Smooth muscle cell (in vitro differentiated cells): ENCODE results near the gene ATP6AP2. TPM values are rescaled to one million over a fixed set of nuclear protein-coding genes. Genes with fewer than 3 reads are reported as not detected.
A peak's percentile ranks its signal among the peaks of the same experiment; 100 is the strongest.

Experiments used
- DNase-seq: peaks from one replicate; lab custom pipeline; 2025; ENCODE audit not compliant: unreplicated experiment; lab: John Stamatoyannopoulos, UW
- H2AFZ ChIP-seq: fragments of 200-600 bp; sonication (generic); 2 replicates; pipeline ENCODE4 v1.6.0; 2016; ENCODE audit warnings: antibody characterized with exemption, low read depth, mild to moderate bottlenecking
- H3F3A ChIP-seq: fragments of 200-600 bp; sonication (generic); 2 replicates; pipeline ENCODE4 v1.6.0; 2017; ENCODE audit warnings: antibody characterized with exemption, low read depth
- H3K27ac ChIP-seq: fragments of 200-600 bp; sonication (generic); 2 replicates; pipeline ENCODE4 v1.5.1; 2016; ENCODE audit warnings: low read depth, mild to moderate bottlenecking
- H3K27me3 ChIP-seq: fragments of 200-600 bp; sonication (generic); 2 replicates; pipeline ENCODE4 v1.6.1; 2016; ENCODE audit warnings: low read depth, mild to moderate bottlenecking
- H3K36me3 ChIP-seq: fragments of 200-600 bp; sonication (generic); 2 replicates; pipeline ENCODE4 v1.5.1; 2016; ENCODE audit warnings: low read depth
- H3K4me1 ChIP-seq: fragments of 200-600 bp; sonication (generic); 2 replicates; pipeline ENCODE4 v1.5.1; 2016; ENCODE audit warnings: low read depth
- H3K4me2 ChIP-seq: fragments of 200-600 bp; sonication (generic); 2 replicates; pipeline ENCODE4 v1.6.0; 2016; ENCODE audit warnings: mild to moderate bottlenecking
- H3K4me3 ChIP-seq: fragments of 200-600 bp; sonication (generic); 2 replicates; pipeline ENCODE4 v1.5.1; 2016; ENCODE audit warnings: mild to moderate bottlenecking
- H3K79me2 ChIP-seq: fragments of 200-600 bp; sonication (generic); 2 replicates; pipeline ENCODE4 v1.6.0; 2016; ENCODE audit warnings: low read depth, mild to moderate bottlenecking
- H3K9ac ChIP-seq: fragments of 200-600 bp; sonication (generic); 2 replicates; pipeline ENCODE4 v1.6.0; 2016; ENCODE audit warnings: low read depth
- H3K9me3 ChIP-seq: fragments of 200-600 bp; sonication (generic); replicated peaks from 2 replicates; pipeline ENCODE4 v1.5.1; 2016; ENCODE audit warnings: low read depth
- H4K20me1 ChIP-seq: fragments of 200-600 bp; sonication (generic); 2 replicates; pipeline ENCODE4 v1.6.0; 2016; ENCODE audit warnings: low read depth
- WGBS: methylation state at CpG from one replicate; pipeline ENCODE4 v1.1.7; 2016; ENCODE audit warnings: low lambda C conversion rate; 5-methylcytosine and 5-hydroxymethylcytosine counted together
- polyA plus RNA-seq: library from polyadenylated mRNA; unstranded; fragments of >200 nt; fragmentation: Nextera tagmentation; extraction: Ambion mirVana; gene quantifications from 2 replicates; pipeline ENCODE4 v1.2.1, GENCODE V29; 2016
- total RNA-seq: library from RNA; depleted of rRNA; stranded (reverse); fragments of >200 nt; gene quantifications from 2 replicates; pipeline ENCODE4 v1.2.3, GENCODE V29; 2014
- TF ChIP-seq, protein P1 (sequence below): fragments of 200-600 bp; sonication (generic); IDR thresholded peaks from 2 replicates; pipeline ENCODE4 v1.5.1; 2017; ENCODE audit warnings: borderline replicate concordance, mild to moderate bottlenecking, antibody characterized with exemption; ENCODE audit not compliant: insufficient read depth, poor library complexity, severe bottlenecking

The ATP6AP2 gene
- total and polyA plus RNA-seq, 2 experiments from 2014 or later: 164 to 207 TPM

- Histone ChIP-seq H3K4me2 (peak overlapping the region; percentile 77), H3K9ac (no peak overlapping the region), H3K9me3 (no peaks in the 10 kb centered on the region), H3K79me2 (peaks cover 30% of the 10 kb centered on the region), H3K4me3 (peak overlapping the region; percentile 30), H3K27me3 (no peaks in the 10 kb centered on the region), H3F3A (no peaks in the 10 kb centered on the region), H2AFZ (no peak overlapping the region), H3K36me3 (no peaks in the 10 kb centered on the region), H4K20me1 (peaks cover 7% of the 10 kb centered on the region), H3K4me1 (no peaks in the 10 kb centered on the region), H3K27ac (peak overlapping the region; percentile 59)
- WGBS: 79% methylated on average over 5 of the region's 5 CpGs
- DNase-seq: no peak
- TF ChIP-seq, protein P1, sequence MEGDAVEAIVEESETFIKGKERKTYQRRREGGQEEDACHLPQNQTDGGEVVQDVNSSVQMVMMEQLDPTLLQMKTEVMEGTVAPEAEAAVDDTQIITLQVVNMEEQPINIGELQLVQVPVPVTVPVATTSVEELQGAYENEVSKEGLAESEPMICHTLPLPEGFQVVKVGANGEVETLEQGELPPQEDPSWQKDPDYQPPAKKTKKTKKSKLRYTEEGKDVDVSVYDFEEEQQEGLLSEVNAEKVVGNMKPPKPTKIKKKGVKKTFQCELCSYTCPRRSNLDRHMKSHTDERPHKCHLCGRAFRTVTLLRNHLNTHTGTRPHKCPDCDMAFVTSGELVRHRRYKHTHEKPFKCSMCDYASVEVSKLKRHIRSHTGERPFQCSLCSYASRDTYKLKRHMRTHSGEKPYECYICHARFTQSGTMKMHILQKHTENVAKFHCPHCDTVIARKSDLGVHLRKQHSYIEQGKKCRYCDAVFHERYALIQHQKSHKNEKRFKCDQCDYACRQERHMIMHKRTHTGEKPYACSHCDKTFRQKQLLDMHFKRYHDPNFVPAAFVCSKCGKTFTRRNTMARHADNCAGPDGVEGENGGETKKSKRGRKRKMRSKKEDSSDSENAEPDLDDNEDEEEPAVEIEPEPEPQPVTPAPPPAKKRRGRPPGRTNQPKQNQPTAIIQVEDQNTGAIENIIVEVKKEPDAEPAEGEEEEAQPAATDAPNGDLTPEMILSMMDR: no peak
Observed at GRCh38 chrX:40644176-40644575, 63.4 kb downstream of the ATP6AP2 start.

DNA sequence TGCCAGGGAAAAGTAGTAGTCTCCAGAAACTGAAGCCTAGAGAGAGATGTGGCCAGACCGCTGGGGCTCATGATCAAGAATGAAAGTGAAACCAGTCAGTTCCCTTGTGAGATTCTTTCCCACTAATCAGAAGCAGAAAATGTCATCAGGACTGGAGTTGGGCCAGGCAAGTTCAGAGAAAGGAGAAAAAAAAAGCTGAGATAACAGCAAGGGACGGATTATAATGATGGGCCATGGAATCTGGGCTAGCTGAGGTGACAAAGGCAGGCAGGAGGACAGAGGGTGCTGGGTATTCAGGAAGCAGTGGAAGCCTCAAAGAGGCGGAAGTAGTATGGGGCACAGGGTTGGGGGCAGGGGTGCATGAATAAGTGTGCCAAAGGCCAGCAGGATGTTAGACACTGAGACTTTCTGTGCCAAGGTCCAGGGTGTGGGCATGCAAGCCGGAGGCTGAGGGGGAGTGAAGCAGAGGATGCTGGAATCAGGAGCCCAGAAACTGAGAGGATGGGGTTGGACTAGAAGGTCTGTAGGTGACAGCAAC, 64.1 kb downstream of the ATP6AP2 start:
- Histone ChIP-seq H3K27me3 (no peaks in the 10 kb centered on the region), H3K9me3 (no peaks in the 10 kb centered on the region), H3K4me3 (peak overlapping the region; percentile 30), H4K20me1 (peaks cover 7% of the 10 kb centered on the region), H3K9ac (no peak overlapping the region), H3K27ac (peak overlapping the region; percentile 59), H2AFZ (no peak overlapping the region), H3K4me2 (peak overlapping the region; percentile 77), H3K79me2 (peaks cover 30% of the 10 kb centered on the region), H3K36me3 (no peaks in the 10 kb centered on the region), H3F3A (no peaks in the 10 kb centered on the region), H3K4me1 (no peaks in the 10 kb centered on the region)
- WGBS: 60% methylated on average over 4 of the region's 4 CpGs
- DNase-seq: no peak
- TF ChIP-seq, protein P1: no peak

DNA sequence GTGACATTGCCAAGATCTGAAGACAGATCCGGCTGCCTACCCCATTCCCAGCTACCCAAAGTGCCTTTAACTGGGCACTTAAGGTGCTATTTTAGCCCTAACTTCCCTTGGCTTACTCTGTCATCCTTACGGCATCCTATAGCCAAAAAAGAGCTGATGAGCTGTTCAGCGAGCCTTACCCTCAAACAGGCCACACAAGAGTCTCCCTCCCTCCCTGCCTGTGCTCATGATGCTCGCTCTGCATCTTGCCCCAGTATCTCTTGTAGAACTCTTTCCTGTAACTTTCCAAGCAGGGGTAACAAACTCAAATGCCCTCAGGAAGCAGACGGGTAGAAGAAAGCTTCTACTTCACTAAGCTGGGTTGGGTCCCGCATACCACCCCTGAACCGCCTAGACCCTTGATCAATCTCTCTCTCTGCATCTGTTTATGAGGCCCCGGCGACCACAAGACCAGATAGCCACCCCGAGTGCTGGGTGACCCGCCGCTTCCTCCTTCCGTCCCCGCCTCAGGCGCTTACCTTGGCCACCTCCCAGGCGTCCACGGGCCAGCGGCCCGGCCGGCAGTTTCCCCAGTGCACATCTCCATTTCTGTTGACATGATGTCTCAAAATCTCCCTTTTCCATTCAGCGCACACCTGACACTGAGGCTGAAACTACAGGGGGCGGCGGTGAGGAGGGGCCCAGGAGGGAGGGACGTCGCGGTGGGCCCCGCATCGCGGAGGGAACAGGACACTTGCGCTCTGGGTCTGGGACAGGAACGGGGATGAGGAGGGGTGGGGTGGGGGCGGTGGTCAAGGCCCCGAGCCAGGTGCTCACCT, 65.9 kb downstream of the ATP6AP2 start:
- Histone ChIP-seq H3K4me1 (no peaks in the 10 kb centered on the region), H3K27ac (peak overlapping the region; percentile 49)
- WGBS: 56% methylated on average over 33 of the region's 33 CpGs

More for the DNA sequence above, 65.9 kb downstream of the ATP6AP2 start:
- Histone ChIP-seq H3K4me2 (peak overlapping the region; percentile 90), H3F3A (no peaks in the 10 kb centered on the region), H4K20me1 (peaks cover 7% of the 10 kb centered on the region), H3K9me3 (no peaks in the 10 kb centered on the region), H3K36me3 (no peaks in the 10 kb centered on the region), H3K27me3 (no peaks in the 10 kb centered on the region), H3K9ac (peak overlapping the region; percentile 75), H2AFZ (no peak overlapping the region), H3K4me3 (peak overlapping the region; percentile 88), H3K79me2 (peaks cover 30% of the 10 kb centered on the region)
- TF ChIP-seq, protein P1: no peak
- DNase-seq: no peak
